Measurements from ENCODE around the gene H3-3A.

GRCh38 chr1:226110249-226111097 is 48.0 kb downstream of the H3-3A start:
- TF ChIP-seq CTCF (IDR thresholded peaks at IDR 0.05; ENCODE audit: insufficient read depth, low read length) (no peak), POLR2AphosphoS5 (IDR thresholded peaks at IDR 0.05; ENCODE audit: low read depth) (peak; percentile 22; the same call in 1 of the 2 replicates), SPI1 (IDR thresholded peaks at IDR 0.05; ENCODE audit: borderline replicate concordance, low read depth) (peak; percentile 23; the same call in 1 of the 2 replicates)
- TF ChIP-seq, protein P1, sequence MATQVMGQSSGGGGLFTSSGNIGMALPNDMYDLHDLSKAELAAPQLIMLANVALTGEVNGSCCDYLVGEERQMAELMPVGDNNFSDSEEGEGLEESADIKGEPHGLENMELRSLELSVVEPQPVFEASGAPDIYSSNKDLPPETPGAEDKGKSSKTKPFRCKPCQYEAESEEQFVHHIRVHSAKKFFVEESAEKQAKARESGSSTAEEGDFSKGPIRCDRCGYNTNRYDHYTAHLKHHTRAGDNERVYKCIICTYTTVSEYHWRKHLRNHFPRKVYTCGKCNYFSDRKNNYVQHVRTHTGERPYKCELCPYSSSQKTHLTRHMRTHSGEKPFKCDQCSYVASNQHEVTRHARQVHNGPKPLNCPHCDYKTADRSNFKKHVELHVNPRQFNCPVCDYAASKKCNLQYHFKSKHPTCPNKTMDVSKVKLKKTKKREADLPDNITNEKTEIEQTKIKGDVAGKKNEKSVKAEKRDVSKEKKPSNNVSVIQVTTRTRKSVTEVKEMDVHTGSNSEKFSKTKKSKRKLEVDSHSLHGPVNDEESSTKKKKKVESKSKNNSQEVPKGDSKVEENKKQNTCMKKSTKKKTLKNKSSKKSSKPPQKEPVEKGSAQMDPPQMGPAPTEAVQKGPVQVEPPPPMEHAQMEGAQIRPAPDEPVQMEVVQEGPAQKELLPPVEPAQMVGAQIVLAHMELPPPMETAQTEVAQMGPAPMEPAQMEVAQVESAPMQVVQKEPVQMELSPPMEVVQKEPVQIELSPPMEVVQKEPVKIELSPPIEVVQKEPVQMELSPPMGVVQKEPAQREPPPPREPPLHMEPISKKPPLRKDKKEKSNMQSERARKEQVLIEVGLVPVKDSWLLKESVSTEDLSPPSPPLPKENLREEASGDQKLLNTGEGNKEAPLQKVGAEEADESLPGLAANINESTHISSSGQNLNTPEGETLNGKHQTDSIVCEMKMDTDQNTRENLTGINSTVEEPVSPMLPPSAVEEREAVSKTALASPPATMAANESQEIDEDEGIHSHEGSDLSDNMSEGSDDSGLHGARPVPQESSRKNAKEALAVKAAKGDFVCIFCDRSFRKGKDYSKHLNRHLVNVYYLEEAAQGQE (IDR thresholded peaks at IDR 0.05; ENCODE audit: insufficient replicate concordance, low read depth) = peak; percentile 40

Measured in HL-60 (cell line).